MM.1S (cell line): ENCODE results near the gene MGARP.
A peak's percentile ranks its signal among the peaks of the same experiment; 100 is the strongest.

Experiments
- EZH2 ChIP-seq: fragments of 300-600 bp; sonication (generic); optimal IDR thresholded peaks from 2 replicates; pipeline ENCODE3; 2017; ENCODE audit warnings: low read depth, mild to moderate bottlenecking, antibody characterized with exemption, low read length, mixed read lengths
- EZH2phosphoT487 ChIP-seq: fragments of 300-600 bp; sonication (generic); IDR thresholded peaks from 2 replicates; pipeline ENCODE4 v1.6.1; 2018; ENCODE audit warnings: antibody characterized with exemption, low read length
- TF ChIP-seq, protein P1 (sequence below): fragments of 300-600 bp; sonication (generic); IDR thresholded peaks from 2 replicates; pipeline ENCODE4 v1.5.1; 2016; ENCODE audit warnings: antibody characterized with exemption, low read length, mixed read lengths

DNA sequence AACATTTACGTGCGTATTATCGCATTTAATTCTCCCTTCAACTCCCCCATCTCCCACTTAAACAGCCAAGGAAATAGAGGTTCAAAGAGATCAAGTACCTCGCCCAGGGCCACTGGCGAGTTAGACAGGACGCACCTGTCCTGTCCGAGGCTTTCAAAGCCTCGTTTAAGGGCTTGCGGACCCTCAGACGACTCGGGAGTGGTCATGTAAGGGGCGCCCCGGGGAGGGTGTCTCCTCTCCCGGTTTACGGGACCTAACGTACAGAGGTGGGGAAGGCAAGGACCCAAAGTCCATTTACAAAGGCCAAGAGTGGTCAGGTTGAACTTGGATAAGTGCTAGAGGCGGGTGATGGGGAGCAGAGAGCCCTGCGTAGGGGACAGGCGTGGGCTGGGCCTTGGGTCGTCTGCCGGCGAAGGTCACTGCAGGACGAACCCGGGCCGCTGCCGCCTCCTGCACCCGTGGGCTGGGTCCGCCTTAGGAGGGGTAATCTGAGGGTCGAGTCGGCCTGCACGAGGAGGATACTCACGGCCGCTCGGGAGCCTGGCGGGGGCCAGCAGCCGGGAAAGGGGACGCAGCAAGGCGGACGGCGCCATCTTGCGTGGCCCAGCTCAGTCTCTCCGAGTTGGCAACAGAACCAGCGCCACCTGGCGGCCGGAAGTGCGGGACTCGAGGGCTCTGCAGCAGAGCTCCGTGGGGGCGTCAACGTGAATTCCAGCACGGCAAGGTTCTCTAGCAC is 15.3 kb upstream of the MGARP start:
- TF ChIP-seq, protein P1, sequence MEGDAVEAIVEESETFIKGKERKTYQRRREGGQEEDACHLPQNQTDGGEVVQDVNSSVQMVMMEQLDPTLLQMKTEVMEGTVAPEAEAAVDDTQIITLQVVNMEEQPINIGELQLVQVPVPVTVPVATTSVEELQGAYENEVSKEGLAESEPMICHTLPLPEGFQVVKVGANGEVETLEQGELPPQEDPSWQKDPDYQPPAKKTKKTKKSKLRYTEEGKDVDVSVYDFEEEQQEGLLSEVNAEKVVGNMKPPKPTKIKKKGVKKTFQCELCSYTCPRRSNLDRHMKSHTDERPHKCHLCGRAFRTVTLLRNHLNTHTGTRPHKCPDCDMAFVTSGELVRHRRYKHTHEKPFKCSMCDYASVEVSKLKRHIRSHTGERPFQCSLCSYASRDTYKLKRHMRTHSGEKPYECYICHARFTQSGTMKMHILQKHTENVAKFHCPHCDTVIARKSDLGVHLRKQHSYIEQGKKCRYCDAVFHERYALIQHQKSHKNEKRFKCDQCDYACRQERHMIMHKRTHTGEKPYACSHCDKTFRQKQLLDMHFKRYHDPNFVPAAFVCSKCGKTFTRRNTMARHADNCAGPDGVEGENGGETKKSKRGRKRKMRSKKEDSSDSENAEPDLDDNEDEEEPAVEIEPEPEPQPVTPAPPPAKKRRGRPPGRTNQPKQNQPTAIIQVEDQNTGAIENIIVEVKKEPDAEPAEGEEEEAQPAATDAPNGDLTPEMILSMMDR = peak; percentile 91
- TF ChIP-seq EZH2phosphoT487 = no peak
- no peak for TF ChIP-seq EZH2
